GM13977 (cell line): ENCODE measurements around the gene TIGD1.

Experiments
- DNase-seq: peaks from one replicate; pipeline ENCODE4 v3.0.0; 2012; ENCODE audit warnings: low spot score
- CTCF ChIP-seq: IDR thresholded peaks from 2 replicates; pipeline ENCODE4 v1.5.1; 2012; ENCODE audit warnings: mild to moderate bottlenecking, control low read depth; ENCODE audit not compliant: insufficient read depth; ENCODE audit errors: extremely low read depth, missing control alignments
- in situ Hi-C: fragments of 300-500 bp; cut with MboI; formaldehyde crosslinking; loops from one replicate; pipeline ENCODE4 v1.12.0; 2022; ENCODE audit warnings: low sequenced_read_pairs, low pct_unique_long_range_greater_than_20kb, mixed read lengths, inconsistent platforms; ENCODE audit not compliant: unreplicated experiment

Gene TIGD1

GRCh38 chr2:232580648-232580981 is 30.3 kb upstream of the TIGD1 start:
- in situ Hi-C loops = no loop called here
- no peak for TF ChIP-seq CTCF
- no peak for DNase-seq

- TF ChIP-seq CTCF = no peak
- DNase-seq = no peak
- in situ Hi-C loops = no loop called here
Measured at GRCh38 chr2:232578626-232579025, 28.3 kb upstream of the TIGD1 start.

GRCh38 chr2:232577841-232578240 is 27.5 kb upstream of the TIGD1 start:
- no peak for TF ChIP-seq CTCF
- in situ Hi-C loops = no loop called here
- no peak for DNase-seq

- TF ChIP-seq CTCF = no peak
- DNase-seq = no peak
- in situ Hi-C loops = no loop called here
Measured at GRCh38 chr2:232576995-232577394, 26.6 kb upstream of the TIGD1 start.

GRCh38 chr2:232575404-232575746 is 25.0 kb upstream of the TIGD1 start:
- in situ Hi-C loops = no loop called here
- no peak for TF ChIP-seq CTCF

GRCh38 chr2:232574674-232575403 is 24.5 kb upstream of the TIGD1 start:
- TF ChIP-seq CTCF = no peak
- no peak for DNase-seq
- in situ Hi-C loops = no loop called here

More at GRCh38 chr2:232575404-232575746, 25.0 kb upstream of the TIGD1 start:
- no peak for DNase-seq

- no peak for DNase-seq
- in situ Hi-C loops = no loop called here
- TF ChIP-seq CTCF = no peak
Measured at GRCh38 chr2:232573771-232574435, 23.5 kb upstream of the TIGD1 start.
